Subcutaneous abdominal adipose tissue (tissue), 5 donors: Measurements from ENCODE around the gene CCDC177.

Experiments
- H3K27ac ChIP-seq: one replicate; pipeline ENCODE4 v1.7.0; 2013; ENCODE audit warnings: low read depth, mild to moderate bottlenecking, inconsistent platforms, low read length, moderate library complexity
- H3K27me3 ChIP-seq, 5 donors: one replicate each; pipeline ENCODE4 v1.7.0; 2013; ENCODE audit warnings: low read length in 5 of 5, inconsistent platforms in 1 of 5; ENCODE audit not compliant: control insufficient read depth in 5 of 5, insufficient read depth in 4 of 5
- H3K36me3 ChIP-seq, 5 donors: one replicate each; pipeline ENCODE4 v1.7.0; 2013; ENCODE audit warnings: low read length in 5 of 5; ENCODE audit not compliant: control insufficient read depth in 5 of 5, insufficient read depth in 5 of 5
- H3K4me1 ChIP-seq, 5 donors: one replicate each; pipeline ENCODE4 v1.7.0; 2013; ENCODE audit warnings: low read length in 5 of 5, mild to moderate bottlenecking in 3 of 5, moderate library complexity in 1 of 5; ENCODE audit not compliant: control insufficient read depth in 5 of 5, insufficient read depth in 5 of 5
- H3K4me3 ChIP-seq, 5 donors: one replicate each; pipeline ENCODE4 v1.7.0; 2013; ENCODE audit warnings: low read length in 5 of 5, low read depth in 1 of 5
- H3K9ac ChIP-seq, 5 donors: one replicate each; pipeline ENCODE4 v1.7.0; 2013; ENCODE audit warnings: low read length in 5 of 5, mild to moderate bottlenecking in 4 of 5, moderate library complexity in 3 of 5
- H3K9me3 ChIP-seq, 5 donors: one replicate each; pipeline ENCODE4 v1.7.0; 2013; ENCODE audit warnings: low read length in 5 of 5; ENCODE audit not compliant: control insufficient read depth in 5 of 5
- donor health status: healthy.
- donor health status: healthy.
- donor health status: healthy.
- donor health status: healthy.
- donor health status: healthy.

Gene CCDC177

GRCh38 chr14:69613312-69614073, 38.8 kb upstream of the CCDC177 start:
- H3K36me3 ChIP-seq = no peaks in the 10 kb centered on the region
- H3K27ac ChIP-seq = peak overlapping the region; percentile 98
- H3K4me1 ChIP-seq = peaks cover 21 to 78% (median 73%) of the 10 kb centered on the region in 5 donors
- H3K9me3 ChIP-seq = no peaks in the 10 kb centered on the region
- H3K27me3 ChIP-seq = no peaks in the 10 kb centered on the region
- peak overlapping the region in 4 of 5 donors; percentile 40 to 93 (median 91) for H3K9ac ChIP-seq
- peak overlapping the region; percentile 84 to 92 (median 91) for H3K4me3 ChIP-seq

- Histone ChIP-seq H3K4me3 (peak overlapping the region; percentile 84 to 92 (median 91)), H3K9ac (peak overlapping the region; percentile 88 to 97 (median 91)), H3K36me3 (no peaks in the 10 kb centered on the region), H3K9me3 (no peaks in the 10 kb centered on the region), H3K27me3 (no peaks in the 10 kb centered on the region), H3K27ac (peak overlapping the region; percentile 98), H3K4me1 (peaks cover 21 to 71% (median 65%) of the 10 kb centered on the region in 5 donors)
These were observed 38.1 kb upstream of the CCDC177 start for GRCh38 chr14:69612783-69613130.

GRCh38 chr14:69612014-69612782, 37.5 kb upstream of the CCDC177 start:
- no peaks in the 10 kb centered on the region for H3K9me3 ChIP-seq
- H3K27ac ChIP-seq = peak overlapping the region; percentile 98
- no peaks in the 10 kb centered on the region for H3K27me3 ChIP-seq
- peak overlapping the region; percentile 84 to 92 (median 91) for H3K4me3 ChIP-seq
- H3K4me1 ChIP-seq = peaks cover 22 to 69% (median 63%) of the 10 kb centered on the region in 5 donors
- H3K36me3 ChIP-seq = no peaks in the 10 kb centered on the region
- H3K9ac ChIP-seq = peak overlapping the region; percentile 88 to 97 (median 91)

GRCh38 chr14:69611172-69612013, 36.7 kb upstream of the CCDC177 start, which contains the start of gene SUSD6:
SUSD6 (plus strand) TSS chr14:69611596; CDS start chr14:69658593, 46,997 bp downstream.
- H3K4me1 ChIP-seq = peaks cover 23 to 69% (median 63%) of the 10 kb centered on the region in 5 donors
- no peaks in the 10 kb centered on the region for H3K9me3 ChIP-seq
- no peaks in the 10 kb centered on the region for H3K36me3 ChIP-seq
- H3K27ac ChIP-seq = peak within 1 kb of the TSS; percentile 98
- peak within 1 kb of the TSS; percentile 88 to 97 (median 91) for H3K9ac ChIP-seq
- peak within 1 kb of the TSS; percentile 84 to 92 (median 91) for H3K4me3 ChIP-seq
- H3K27me3 ChIP-seq = no peaks in the 10 kb centered on the region

- H3K9me3 ChIP-seq = no peaks in the 10 kb centered on the region
- H3K27me3 ChIP-seq = no peaks in the 10 kb centered on the region
- peaks cover 17 to 69% (median 63%) of the 10 kb centered on the region in 5 donors for H3K4me1 ChIP-seq
- H3K27ac ChIP-seq = peak overlapping the region; percentile 88
- peak overlapping the region; percentile 67 to 84 (median 71) for H3K4me3 ChIP-seq
- peak overlapping the region in 4 of 5 donors; percentile 38 to 69 (median 62) for H3K9ac ChIP-seq
- no peaks in the 10 kb centered on the region for H3K36me3 ChIP-seq
These were observed 36.2 kb upstream of the CCDC177 start for GRCh38 chr14:69610874-69611171.

- Histone ChIP-seq H3K9ac (peak overlapping the region in 4 of 5 donors; percentile 38 to 69 (median 62)), H3K4me3 (peak overlapping the region; percentile 67 to 84 (median 71)), H3K36me3 (no peaks in the 10 kb centered on the region), H3K4me1 (peaks cover 16 to 67% (median 60%) of the 10 kb centered on the region in 5 donors), H3K27me3 (no peaks in the 10 kb centered on the region), H3K9me3 (no peaks in the 10 kb centered on the region), H3K27ac (peak overlapping the region; percentile 88)
These were observed 35.6 kb upstream of the CCDC177 start for GRCh38 chr14:69610020-69610873.

- no peaks in the 10 kb centered on the region for H3K36me3 ChIP-seq
- no peaks in the 10 kb centered on the region for H3K27me3 ChIP-seq
- H3K9ac ChIP-seq = peak overlapping the region in 2 of 5 donors; percentile 20 to 21
- no peaks in the 10 kb centered on the region for H3K9me3 ChIP-seq
- H3K4me3 ChIP-seq = peak overlapping the region in 1 of 5 donors; percentile 17
- H3K27ac ChIP-seq = peak overlapping the region; percentile 14
- H3K4me1 ChIP-seq = peaks cover 7 to 35% (median 28%) of the 10 kb centered on the region in 5 donors
These were observed 31.9 kb upstream of the CCDC177 start for GRCh38 chr14:69606258-69607184.

GRCh38 chr14:69605738-69606137, 31.1 kb upstream of the CCDC177 start:
- H3K27me3 ChIP-seq = no peaks in the 10 kb centered on the region
- peak overlapping the region in 1 of 5 donors; percentile 2 for H3K9ac ChIP-seq
- H3K36me3 ChIP-seq = no peaks in the 10 kb centered on the region
- H3K27ac ChIP-seq = peak overlapping the region; percentile 5
- H3K4me3 ChIP-seq = no peak overlapping the region
- peaks cover 7 to 31% (median 23%) of the 10 kb centered on the region in 5 donors for H3K4me1 ChIP-seq
- no peaks in the 10 kb centered on the region for H3K9me3 ChIP-seq
